ENCODE data around the gene ADCY1.

Gene ADCY1

DNA sequence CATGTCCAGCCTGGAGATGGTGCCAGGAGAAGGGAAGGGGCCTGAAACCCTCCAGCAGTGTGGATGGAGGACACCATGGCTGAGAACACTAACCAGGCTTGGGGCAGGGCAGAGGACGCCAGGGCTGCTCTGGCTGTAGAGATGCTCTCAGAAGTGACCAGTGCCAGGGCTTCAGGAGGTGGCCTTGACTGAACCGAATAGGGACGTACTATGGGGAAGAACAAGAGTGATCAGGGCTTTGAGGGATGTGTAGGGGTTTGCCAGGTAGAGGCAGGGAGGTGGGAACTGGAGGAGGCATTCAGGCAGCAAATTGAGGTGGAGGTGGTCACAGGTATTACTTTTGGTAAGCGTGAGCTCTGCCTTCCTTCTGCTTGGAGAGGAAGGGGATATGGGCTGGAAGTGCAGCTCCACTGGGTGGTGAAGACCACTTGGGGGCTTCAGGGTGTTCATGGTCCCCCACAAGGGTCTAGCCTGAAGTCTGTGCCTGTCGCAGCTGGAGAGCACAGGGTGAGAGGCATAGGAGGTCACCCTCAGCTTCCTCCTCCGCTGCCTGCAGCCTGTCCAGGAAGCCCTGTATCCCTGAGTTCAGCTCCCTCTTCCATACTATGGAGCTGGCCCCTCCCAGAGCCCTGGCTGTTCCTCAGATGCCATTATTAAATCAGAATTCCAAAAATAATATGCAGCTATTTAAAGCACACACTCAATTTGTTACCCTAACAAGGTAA, 27.8 kb downstream of the ADCY1 start:
- TF ChIP-seq, protein P1, sequence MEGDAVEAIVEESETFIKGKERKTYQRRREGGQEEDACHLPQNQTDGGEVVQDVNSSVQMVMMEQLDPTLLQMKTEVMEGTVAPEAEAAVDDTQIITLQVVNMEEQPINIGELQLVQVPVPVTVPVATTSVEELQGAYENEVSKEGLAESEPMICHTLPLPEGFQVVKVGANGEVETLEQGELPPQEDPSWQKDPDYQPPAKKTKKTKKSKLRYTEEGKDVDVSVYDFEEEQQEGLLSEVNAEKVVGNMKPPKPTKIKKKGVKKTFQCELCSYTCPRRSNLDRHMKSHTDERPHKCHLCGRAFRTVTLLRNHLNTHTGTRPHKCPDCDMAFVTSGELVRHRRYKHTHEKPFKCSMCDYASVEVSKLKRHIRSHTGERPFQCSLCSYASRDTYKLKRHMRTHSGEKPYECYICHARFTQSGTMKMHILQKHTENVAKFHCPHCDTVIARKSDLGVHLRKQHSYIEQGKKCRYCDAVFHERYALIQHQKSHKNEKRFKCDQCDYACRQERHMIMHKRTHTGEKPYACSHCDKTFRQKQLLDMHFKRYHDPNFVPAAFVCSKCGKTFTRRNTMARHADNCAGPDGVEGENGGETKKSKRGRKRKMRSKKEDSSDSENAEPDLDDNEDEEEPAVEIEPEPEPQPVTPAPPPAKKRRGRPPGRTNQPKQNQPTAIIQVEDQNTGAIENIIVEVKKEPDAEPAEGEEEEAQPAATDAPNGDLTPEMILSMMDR (conservative IDR thresholded peaks at IDR 0.05): no peak
- H3K27ac ChIP-seq: no peak overlapping the region

DNA sequence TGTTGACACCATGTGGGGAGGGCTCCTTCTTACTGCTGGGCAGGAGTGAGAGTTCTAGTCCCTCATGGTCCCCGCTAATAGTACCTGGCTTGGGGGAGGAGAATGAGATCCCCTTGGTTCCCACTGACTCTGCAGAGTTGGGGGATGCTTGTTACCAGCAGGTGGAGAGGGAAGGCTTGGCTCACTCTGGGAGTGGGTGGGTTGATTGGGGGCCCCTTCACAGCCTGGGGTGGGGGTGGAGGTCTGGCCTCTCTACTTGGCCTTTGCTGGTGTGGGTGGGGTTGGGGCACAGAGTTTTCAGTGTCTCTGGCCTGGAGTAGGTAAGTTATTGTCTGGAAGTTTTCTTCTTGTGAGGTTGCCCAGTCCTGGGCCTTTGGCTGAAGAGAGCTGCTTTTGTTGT, 31.9 kb downstream of the ADCY1 start:
- H3K27ac ChIP-seq: no peak overlapping the region
- TF ChIP-seq, protein P1 (conservative IDR thresholded peaks at IDR 0.05): no peak

DNA sequence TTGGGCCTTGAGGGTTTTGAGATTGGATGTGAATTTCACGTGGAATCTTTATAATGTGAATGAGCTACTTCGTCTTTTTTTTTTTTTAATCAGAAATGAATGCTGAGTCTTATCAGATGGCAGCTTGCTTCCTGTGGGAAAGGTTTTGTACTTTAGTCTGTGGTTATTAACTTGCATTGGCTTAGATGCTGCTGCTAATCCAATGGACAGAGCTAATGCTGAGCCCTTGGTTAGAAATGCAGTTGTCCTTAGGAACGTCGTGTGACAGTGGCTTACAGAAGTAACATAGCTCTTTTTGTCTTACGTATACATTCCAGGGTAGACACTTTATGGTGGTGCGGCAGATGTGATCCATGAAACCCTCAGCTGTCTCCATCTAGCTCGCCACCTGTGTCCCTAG, 32.8 kb downstream of the ADCY1 start:
- TF ChIP-seq, protein P1 (conservative IDR thresholded peaks at IDR 0.05): no peak
- H3K27ac ChIP-seq: no peak overlapping the region

DNA sequence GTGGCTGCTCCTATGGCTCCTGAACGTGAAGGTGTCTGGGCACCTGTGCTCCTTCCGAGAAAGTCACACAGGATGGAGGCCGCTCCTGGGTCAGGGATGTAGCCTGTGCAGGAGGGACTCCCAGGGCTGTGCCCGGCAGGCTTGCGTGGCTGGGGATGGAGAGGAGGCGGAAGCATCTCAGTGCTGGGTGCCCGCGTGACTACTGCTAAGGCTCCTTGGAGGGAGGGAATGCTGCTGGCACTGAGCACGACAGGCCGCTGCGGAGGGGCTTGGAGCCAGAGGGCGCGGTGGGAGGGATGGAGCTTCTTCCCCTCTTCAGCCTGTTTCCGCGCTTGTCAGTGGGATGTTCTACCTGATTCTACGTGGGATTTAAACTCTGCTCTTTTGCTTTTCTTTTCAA, 35.0 kb downstream of the ADCY1 start:
- TF ChIP-seq, protein P1 (conservative IDR thresholded peaks at IDR 0.05): no peak
- H3K27ac ChIP-seq: no peak overlapping the region

DNA sequence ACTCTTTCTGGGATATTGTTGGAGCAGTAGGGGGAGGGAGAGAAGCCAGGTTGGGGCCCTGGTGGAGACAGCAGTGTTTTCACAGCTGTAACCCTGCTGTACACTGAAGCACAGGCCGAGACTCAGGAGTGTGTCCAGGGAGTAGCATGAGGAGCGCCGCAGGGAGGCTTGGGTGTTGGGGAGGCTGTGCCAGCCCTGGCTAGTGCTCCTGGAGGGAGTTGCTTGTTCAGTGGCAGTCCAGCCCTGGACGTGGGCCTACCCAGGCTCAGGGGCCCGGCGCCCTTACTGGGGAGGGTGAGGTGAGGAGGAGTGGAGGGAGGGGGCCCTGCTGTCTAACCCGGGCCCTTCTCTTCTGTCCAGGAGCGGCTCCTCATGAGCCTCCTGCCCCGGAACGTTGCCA, 35.9 kb downstream of the ADCY1 start:
- H3K27ac ChIP-seq: no peak overlapping the region
- TF ChIP-seq, protein P1 (conservative IDR thresholded peaks at IDR 0.05): no peak

DNA sequence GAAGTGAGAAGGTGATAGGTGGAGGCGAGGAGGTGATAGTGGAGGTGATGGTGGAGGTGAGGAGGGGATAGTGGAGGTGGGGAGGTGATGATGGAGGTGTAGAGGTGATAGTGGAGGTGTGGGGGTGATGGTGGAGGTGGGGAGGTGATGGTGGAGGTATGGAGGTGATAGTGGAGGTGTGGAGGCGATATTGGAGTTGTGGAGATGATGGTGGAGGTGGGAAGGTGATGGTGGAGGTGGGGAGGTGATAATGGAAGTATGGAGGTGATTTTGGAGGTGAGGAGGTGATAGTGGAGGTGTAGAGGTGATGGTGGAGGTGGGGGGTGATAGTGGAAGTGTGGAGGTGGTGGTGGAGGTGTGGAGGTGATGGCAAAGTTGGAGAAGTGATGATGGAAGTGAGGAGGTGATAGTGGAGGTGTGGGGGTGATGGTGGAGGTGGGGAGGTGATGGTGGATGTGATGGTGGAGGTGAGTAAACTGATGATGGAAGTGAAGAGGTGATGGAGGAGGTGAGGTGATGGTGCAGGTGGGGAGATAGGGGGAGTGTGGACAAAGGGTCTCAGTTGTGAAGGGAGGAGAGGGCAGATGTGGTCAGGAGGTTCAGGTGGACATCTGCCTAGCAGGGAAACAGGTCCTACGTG, 36.6 kb downstream of the ADCY1 start:
- no peak overlapping the region for H3K27ac ChIP-seq
- TF ChIP-seq, protein P1 (conservative IDR thresholded peaks at IDR 0.05): no peak

DNA sequence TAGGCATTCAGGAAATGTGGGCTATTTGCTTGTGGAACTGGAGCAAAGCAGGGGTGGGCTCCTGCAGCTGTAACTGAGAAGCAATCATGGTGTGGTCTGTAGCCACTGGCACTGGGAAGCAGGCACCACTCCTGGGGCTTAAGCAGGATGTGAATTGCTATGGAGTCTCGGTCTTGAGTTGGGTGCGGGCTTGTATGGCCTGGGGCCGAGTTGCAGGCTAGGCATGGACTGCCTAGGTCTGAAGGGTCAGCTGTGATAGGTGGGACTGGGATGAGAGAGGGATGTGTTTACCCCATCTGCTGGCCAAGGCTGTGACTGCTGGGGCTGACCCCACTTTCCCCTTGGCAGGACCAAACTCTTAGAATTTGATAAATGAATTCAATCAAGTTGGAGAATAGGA, 43.0 kb downstream of the ADCY1 start:
- TF ChIP-seq, protein P1 (conservative IDR thresholded peaks at IDR 0.05): no peak
- H3K27ac ChIP-seq: no peak overlapping the region

All from VCaP (cell line).